ENCODE data around the gene TRPV4. TPM values are rescaled to one million over a fixed set of nuclear protein-coding genes. Genes with fewer than 3 reads are reported as not detected.
"Not testable (repeated sequence)": the region's sequence is repeated elsewhere in the genome, so short reads cannot be mapped to it uniquely, and the experiment has no call there.

The TRPV4 gene
- total and polyA plus RNA-seq, 5 experiments from 2014 or later: not detected

- ATAC-seq (no peak), DNase-seq (no peak)
- Mint-ChIP-seq H3K9me3 (no peaks in the 10 kb centered on the region), H3K4me1 (peaks cover 17 to 55% (median 45%) of the 10 kb centered on the region in 4 donors), H3K27me3 (no peaks in the 10 kb centered on the region), H3K27ac (no peak overlapping the region), H3K4me3 (no peak overlapping the region), H3K36me3 (peaks cover 0 to 20% (median 0%) of the 10 kb centered on the region in 3 donors)
- POLR2A ChIA-PET: no interaction called here
These were observed 40.5 kb upstream of the TRPV4 start for GRCh38 chr12:109873653-109874052.

- H3K4me3 Mint-ChIP-seq: no peak overlapping the region
- no peaks in the 10 kb centered on the region for H3K27me3 Mint-ChIP-seq
- POLR2A ChIA-PET: interaction anchor here (0.5 kb wide), 1 partner anchor 11 kb away, joined by 3 read pairs; no protein-coding TSS in a partner anchor
- DNase-seq: no peak
- H3K4me1 Mint-ChIP-seq: peaks cover 15 to 42% (median 36%) of the 10 kb centered on the region in 4 donors
- no peaks in the 10 kb centered on the region for H3K9me3 Mint-ChIP-seq
- ATAC-seq: no peak
- H3K36me3 Mint-ChIP-seq: peaks cover 0 to 24% (median 0%) of the 10 kb centered on the region in 3 donors
- H3K27ac Mint-ChIP-seq: peak overlapping the region in 1 of 10 donors; percentile 33
These were observed 38.6 kb upstream of the TRPV4 start for GRCh38 chr12:109871668-109872314.

GRCh38 chr12:109870648-109871047 is 37.5 kb upstream of the TRPV4 start:
- no peaks in the 10 kb centered on the region for H3K9me3 Mint-ChIP-seq
- ATAC-seq (no peak), DNase-seq (no peak)
- peaks cover 0 to 24% (median 0%) of the 10 kb centered on the region in 3 donors for H3K36me3 Mint-ChIP-seq
- POLR2A ChIA-PET: no interaction called here
- H3K4me3 Mint-ChIP-seq: no peak overlapping the region
- no peaks in the 10 kb centered on the region for H3K27me3 Mint-ChIP-seq
- peak overlapping the region in 2 of 10 donors; percentile 10 to 12 for H3K27ac Mint-ChIP-seq
- H3K4me1 Mint-ChIP-seq: peaks cover 17 to 39% (median 26%) of the 10 kb centered on the region in 4 donors

GRCh38 chr12:109868182-109869051 is 35.2 kb upstream of the TRPV4 start:
- H3K36me3 Mint-ChIP-seq: peaks cover 0 to 15% (median 0%) of the 10 kb centered on the region in 3 donors
- H3K27me3 Mint-ChIP-seq: no peaks in the 10 kb centered on the region
- ATAC-seq: no peak
- H3K27ac Mint-ChIP-seq: peak overlapping the region in 1 of 10 donors; percentile 83
- H3K9me3 Mint-ChIP-seq: no peaks in the 10 kb centered on the region
- POLR2A ChIA-PET: no interaction called here
- no peak for DNase-seq
- peaks cover 16 to 44% (median 32%) of the 10 kb centered on the region in 4 donors for H3K4me1 Mint-ChIP-seq
- H3K4me3 Mint-ChIP-seq: no peak overlapping the region

- ATAC-seq (no peak), DNase-seq (no peak)
- Mint-ChIP-seq H3K4me3 (no peak overlapping the region), H3K4me1 (peaks cover 13 to 37% (median 27%) of the 10 kb centered on the region in 4 donors), H3K9me3 (no peaks in the 10 kb centered on the region), H3K27ac (peak overlapping the region in 6 of 10 donors; percentile 11 to 90 (median 74)), H3K27me3 (no peaks in the 10 kb centered on the region), H3K36me3 (peaks cover 0 to 11% (median 0%) of the 10 kb centered on the region in 3 donors)
- POLR2A ChIA-PET: interaction anchor here (0.7 kb wide), 1 partner anchor 57 kb away, joined by 6 read pairs; no protein-coding TSS in a partner anchor
These were observed 31.7 kb upstream of the TRPV4 start for GRCh38 chr12:109864916-109865315.

- ATAC-seq (peak in 1 of 2 donors; percentile 65), DNase-seq (no peak)
- H3K27ac Mint-ChIP-seq: peak overlapping the region; percentile 25 to 86 (median 71)
- H3K4me1 Mint-ChIP-seq: peaks cover 13 to 37% (median 27%) of the 10 kb centered on the region in 4 donors
- H3K27me3 Mint-ChIP-seq: no peaks in the 10 kb centered on the region
- POLR2A ChIA-PET: no interaction called here
- H3K9me3 Mint-ChIP-seq: no peaks in the 10 kb centered on the region
- H3K36me3 Mint-ChIP-seq: peaks cover 0 to 11% (median 0%) of the 10 kb centered on the region in 3 donors
- peak overlapping the region in 1 of 10 donors; percentile 52 for H3K4me3 Mint-ChIP-seq
These were observed 30.9 kb upstream of the TRPV4 start for GRCh38 chr12:109863847-109864712.

GRCh38 chr12:109862491-109862890 is 29.3 kb upstream of the TRPV4 start:
- DNase-seq, POLR2A ChIA-PET, H3K27me3 Mint-ChIP-seq, H3K4me3 Mint-ChIP-seq, H3K9me3 Mint-ChIP-seq, ATAC-seq: not testable (repeated sequence)
- Mint-ChIP-seq H3K4me1 (peaks cover 14 to 34% (median 26%) of the 10 kb centered on the region in 4 donors), H3K36me3 (peaks cover 0 to 14% (median 1%) of the 10 kb centered on the region in 3 donors), H3K27ac (peak overlapping the region in 4 of 10 donors; percentile 27 to 79 (median 55))

GRCh38 chr12:109861689-109862314 is 28.6 kb upstream of the TRPV4 start:
- Mint-ChIP-seq H3K27ac (peak overlapping the region in 1 of 10 donors; percentile 43), H3K9me3 (no peaks in the 10 kb centered on the region), H3K4me3 (no peak overlapping the region), H3K27me3 (no peaks in the 10 kb centered on the region), H3K36me3 (peaks cover 0 to 17% (median 3%) of the 10 kb centered on the region in 3 donors), H3K4me1 (peaks cover 14 to 34% (median 26%) of the 10 kb centered on the region in 4 donors)
- DNase-seq (no peak), ATAC-seq (no peak)
- POLR2A ChIA-PET: no interaction called here

GRCh38 chr12:109860977-109861376 is 27.8 kb upstream of the TRPV4 start:
- Mint-ChIP-seq H3K27ac (no peak overlapping the region), H3K9me3 (no peaks in the 10 kb centered on the region)
- POLR2A ChIA-PET: no interaction called here

GRCh38 chr12:109858764-109859163 is 25.6 kb upstream of the TRPV4 start:
- H3K4me3 Mint-ChIP-seq: no peak overlapping the region
- H3K4me1 Mint-ChIP-seq: peaks cover 6 to 13% (median 10%) of the 10 kb centered on the region in 4 donors
- no peaks in the 10 kb centered on the region for H3K27me3 Mint-ChIP-seq
- no peak for ATAC-seq
- H3K36me3 Mint-ChIP-seq: peaks cover 0 to 26% (median 3%) of the 10 kb centered on the region in 3 donors
- no peaks in the 10 kb centered on the region for H3K9me3 Mint-ChIP-seq
- H3K27ac Mint-ChIP-seq: peak overlapping the region in 7 of 10 donors; percentile 4 to 82 (median 72)
- DNase-seq: no peak
- POLR2A ChIA-PET: interaction anchor here (0.6 kb wide), 1 partner anchor 60 kb away, joined by 3 read pairs; no protein-coding TSS in a partner anchor

More at GRCh38 chr12:109860977-109861376, 27.8 kb upstream of the TRPV4 start:
- DNase-seq (no peak), ATAC-seq (no peak)
- Mint-ChIP-seq H3K36me3 (peaks cover 0 to 17% (median 3%) of the 10 kb centered on the region in 3 donors), H3K27me3 (no peaks in the 10 kb centered on the region), H3K4me1 (peaks cover 12 to 31% (median 24%) of the 10 kb centered on the region in 4 donors), H3K4me3 (no peak overlapping the region)

- Mint-ChIP-seq H3K27ac (peak overlapping the region in 2 of 10 donors; percentile 40 to 76), H3K27me3 (no peaks in the 10 kb centered on the region), H3K4me3 (no peak overlapping the region), H3K4me1 (peaks cover 0 to 10% (median 4%) of the 10 kb centered on the region in 4 donors), H3K9me3 (no peaks in the 10 kb centered on the region), H3K36me3 (peaks cover 0 to 29% (median 3%) of the 10 kb centered on the region in 3 donors)
- no peak for ATAC-seq
- no peak for DNase-seq
- POLR2A ChIA-PET: no interaction called here
These were observed 24.5 kb upstream of the TRPV4 start for GRCh38 chr12:109857715-109858114.

All from naive thymus-derived CD8-positive, alpha-beta T cell (primary cell).